ENCODE measurements around the gene NUDT17.

NUDT17 gene

DNA sequence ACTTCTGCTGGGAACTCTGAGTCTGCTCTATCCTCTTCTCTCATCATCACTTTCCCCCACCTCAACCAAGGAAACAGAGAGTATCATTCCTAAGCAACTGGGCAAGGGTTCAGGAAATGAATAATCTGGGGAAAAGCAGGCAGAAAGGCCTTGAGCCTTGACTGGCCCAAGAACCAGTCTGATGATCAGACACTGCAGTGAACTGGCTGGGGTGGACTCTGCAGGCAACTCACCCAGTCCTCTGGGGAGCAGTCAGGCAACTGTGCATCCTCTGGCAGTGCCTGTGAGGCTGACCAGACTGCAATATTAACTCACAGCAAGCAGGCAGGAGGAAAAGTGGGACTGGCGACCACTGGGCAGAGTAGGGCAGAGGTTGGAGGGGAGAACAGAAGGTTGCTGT lies 39.2 kb downstream of the NUDT17 start:
- no peak for TF ChIP-seq PATZ1 (CRISPR knock-in tag; IDR thresholded peaks at IDR 0.05; ENCODE audit: borderline replicate concordance)
- TF ChIP-seq PPARA (CRISPR knock-in tag; IDR thresholded peaks at IDR 0.05; ENCODE audit: borderline replicate concordance): no peak
- no peak for TF ChIP-seq CREB5 (CRISPR knock-in tag; IDR thresholded peaks at IDR 0.05; ENCODE audit: low read depth)
- no peak for TF ChIP-seq BACH2 (CRISPR knock-in tag; IDR thresholded peaks at IDR 0.05; ENCODE audit: borderline replicate concordance)
- TF ChIP-seq TCF4 (CRISPR knock-in tag; IDR thresholded peaks at IDR 0.05; ENCODE audit: borderline replicate concordance): no peak
- TF ChIP-seq ZFP3 (CRISPR knock-in tag; IDR thresholded peaks at IDR 0.05): no peak
- TF ChIP-seq, protein P1, sequence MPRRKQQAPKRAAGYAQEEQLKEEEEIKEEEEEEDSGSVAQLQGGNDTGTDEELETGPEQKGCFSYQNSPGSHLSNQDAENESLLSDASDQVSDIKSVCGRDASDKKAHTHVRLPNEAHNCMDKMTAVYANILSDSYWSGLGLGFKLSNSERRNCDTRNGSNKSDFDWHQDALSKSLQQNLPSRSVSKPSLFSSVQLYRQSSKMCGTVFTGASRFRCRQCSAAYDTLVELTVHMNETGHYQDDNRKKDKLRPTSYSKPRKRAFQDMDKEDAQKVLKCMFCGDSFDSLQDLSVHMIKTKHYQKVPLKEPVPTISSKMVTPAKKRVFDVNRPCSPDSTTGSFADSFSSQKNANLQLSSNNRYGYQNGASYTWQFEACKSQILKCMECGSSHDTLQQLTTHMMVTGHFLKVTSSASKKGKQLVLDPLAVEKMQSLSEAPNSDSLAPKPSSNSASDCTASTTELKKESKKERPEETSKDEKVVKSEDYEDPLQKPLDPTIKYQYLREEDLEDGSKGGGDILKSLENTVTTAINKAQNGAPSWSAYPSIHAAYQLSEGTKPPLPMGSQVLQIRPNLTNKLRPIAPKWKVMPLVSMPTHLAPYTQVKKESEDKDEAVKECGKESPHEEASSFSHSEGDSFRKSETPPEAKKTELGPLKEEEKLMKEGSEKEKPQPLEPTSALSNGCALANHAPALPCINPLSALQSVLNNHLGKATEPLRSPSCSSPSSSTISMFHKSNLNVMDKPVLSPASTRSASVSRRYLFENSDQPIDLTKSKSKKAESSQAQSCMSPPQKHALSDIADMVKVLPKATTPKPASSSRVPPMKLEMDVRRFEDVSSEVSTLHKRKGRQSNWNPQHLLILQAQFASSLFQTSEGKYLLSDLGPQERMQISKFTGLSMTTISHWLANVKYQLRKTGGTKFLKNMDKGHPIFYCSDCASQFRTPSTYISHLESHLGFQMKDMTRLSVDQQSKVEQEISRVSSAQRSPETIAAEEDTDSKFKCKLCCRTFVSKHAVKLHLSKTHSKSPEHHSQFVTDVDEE (CRISPR knock-in tag; IDR thresholded peaks at IDR 0.05): no peak
- TF ChIP-seq ARNTL (CRISPR knock-in tag; IDR thresholded peaks at IDR 0.05; ENCODE audit: borderline replicate concordance, low read depth): no peak
- no peak for TF ChIP-seq ESRRG (CRISPR knock-in tag; IDR thresholded peaks at IDR 0.05)
- TF ChIP-seq, protein P2, sequence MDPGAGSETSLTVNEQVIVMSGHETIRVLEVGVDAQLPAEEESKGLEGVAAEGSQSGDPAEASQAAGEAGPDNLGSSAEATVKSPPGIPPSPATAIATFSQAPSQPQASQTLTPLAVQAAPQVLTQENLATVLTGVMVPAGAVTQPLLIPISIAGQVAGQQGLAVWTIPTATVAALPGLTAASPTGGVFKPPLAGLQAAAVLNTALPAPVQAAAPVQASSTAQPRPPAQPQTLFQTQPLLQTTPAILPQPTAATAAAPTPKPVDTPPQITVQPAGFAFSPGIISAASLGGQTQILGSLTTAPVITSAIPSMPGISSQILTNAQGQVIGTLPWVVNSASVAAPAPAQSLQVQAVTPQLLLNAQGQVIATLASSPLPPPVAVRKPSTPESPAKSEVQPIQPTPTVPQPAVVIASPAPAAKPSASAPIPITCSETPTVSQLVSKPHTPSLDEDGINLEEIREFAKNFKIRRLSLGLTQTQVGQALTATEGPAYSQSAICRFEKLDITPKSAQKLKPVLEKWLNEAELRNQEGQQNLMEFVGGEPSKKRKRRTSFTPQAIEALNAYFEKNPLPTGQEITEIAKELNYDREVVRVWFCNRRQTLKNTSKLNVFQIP (CRISPR knock-in tag; IDR thresholded peaks at IDR 0.05; ENCODE audit: borderline replicate concordance, low read depth): no peak
- no peak for TF ChIP-seq CSDC2 (CRISPR knock-in tag; IDR thresholded peaks at IDR 0.05)
- no peak for TF ChIP-seq ZC3H10 (CRISPR knock-in tag; IDR thresholded peaks at IDR 0.05)
- no peak for TF ChIP-seq RARB (CRISPR knock-in tag; IDR thresholded peaks at IDR 0.05)
- TF ChIP-seq GLIS3 (CRISPR knock-in tag; IDR thresholded peaks at IDR 0.05): no peak
- ATAC-seq: no peak; the same call in 2 of the 3 replicates

GRCh38 chr1:145885738-145886287 lies 40.4 kb downstream of the NUDT17 start, which contains the start of gene ANKRD35:
Gene ANKRD35, minus strand, starts transcription at chr1:145885866. Its CDS starts 108 bp downstream, at chr1:145885758.
- TF ChIP-seq ZNF8 (CRISPR knock-in tag; IDR thresholded peaks at IDR 0.05) (no peak), TOX (CRISPR knock-in tag; IDR thresholded peaks at IDR 0.05; ENCODE audit: borderline replicate concordance) (no peak), ISL1 (CRISPR knock-in tag; IDR thresholded peaks at IDR 0.05) (no peak), OSR1 (CRISPR knock-in tag; IDR thresholded peaks at IDR 0.05) (no peak)
- TF ChIP-seq, protein P1 (CRISPR knock-in tag; IDR thresholded peaks at IDR 0.05): no peak
- ATAC-seq: peak; percentile 99

- no peak for TF ChIP-seq ZFP3 (CRISPR knock-in tag; IDR thresholded peaks at IDR 0.05)
- TF ChIP-seq, protein P2 (CRISPR knock-in tag; IDR thresholded peaks at IDR 0.05; ENCODE audit: borderline replicate concordance, low read depth): no peak
- no peak for TF ChIP-seq ZFP30 (CRISPR knock-in tag; IDR thresholded peaks at IDR 0.05)
- no peak for TF ChIP-seq ESRRG (CRISPR knock-in tag; IDR thresholded peaks at IDR 0.05)
- TF ChIP-seq PATZ1 (CRISPR knock-in tag; IDR thresholded peaks at IDR 0.05; ENCODE audit: borderline replicate concordance): no peak
- TF ChIP-seq ZNF70 (CRISPR knock-in tag; IDR thresholded peaks at IDR 0.05): no peak
- no peak for TF ChIP-seq ZC3H10 (CRISPR knock-in tag; IDR thresholded peaks at IDR 0.05)
- TF ChIP-seq BACH2 (CRISPR knock-in tag; IDR thresholded peaks at IDR 0.05; ENCODE audit: borderline replicate concordance): no peak
- no peak for TF ChIP-seq CREB5 (CRISPR knock-in tag; IDR thresholded peaks at IDR 0.05; ENCODE audit: low read depth)
- TF ChIP-seq TCF4 (CRISPR knock-in tag; IDR thresholded peaks at IDR 0.05; ENCODE audit: borderline replicate concordance): no peak
- TF ChIP-seq RARB (CRISPR knock-in tag; IDR thresholded peaks at IDR 0.05): no peak
- no peak for TF ChIP-seq PPARA (CRISPR knock-in tag; IDR thresholded peaks at IDR 0.05; ENCODE audit: borderline replicate concordance)
- peak; percentile 18 for ATAC-seq
Measured at GRCh38 chr1:145886390-145886789, 41.0 kb downstream of the NUDT17 start.

Data from SK-N-SH treated with all-trans-retinoic acid at 6 μM for 48 hours (cell line).